GM21786 (cell line): Measurements from ENCODE around the gene JAK3.
A peak's percentile ranks its signal among the peaks of the same experiment; 100 is the strongest.
"Not testable (repeated sequence)": the region's sequence is repeated elsewhere in the genome, so short reads cannot be mapped to it uniquely, and the experiment has no call there.

Experiments
- ATAC-seq: cut with Tn5 transposase; IDR thresholded peaks from one replicate; pipeline ENCODE4 v1.9.1; 2021; ENCODE audit not compliant: unreplicated experiment

Gene JAK3

DNA sequence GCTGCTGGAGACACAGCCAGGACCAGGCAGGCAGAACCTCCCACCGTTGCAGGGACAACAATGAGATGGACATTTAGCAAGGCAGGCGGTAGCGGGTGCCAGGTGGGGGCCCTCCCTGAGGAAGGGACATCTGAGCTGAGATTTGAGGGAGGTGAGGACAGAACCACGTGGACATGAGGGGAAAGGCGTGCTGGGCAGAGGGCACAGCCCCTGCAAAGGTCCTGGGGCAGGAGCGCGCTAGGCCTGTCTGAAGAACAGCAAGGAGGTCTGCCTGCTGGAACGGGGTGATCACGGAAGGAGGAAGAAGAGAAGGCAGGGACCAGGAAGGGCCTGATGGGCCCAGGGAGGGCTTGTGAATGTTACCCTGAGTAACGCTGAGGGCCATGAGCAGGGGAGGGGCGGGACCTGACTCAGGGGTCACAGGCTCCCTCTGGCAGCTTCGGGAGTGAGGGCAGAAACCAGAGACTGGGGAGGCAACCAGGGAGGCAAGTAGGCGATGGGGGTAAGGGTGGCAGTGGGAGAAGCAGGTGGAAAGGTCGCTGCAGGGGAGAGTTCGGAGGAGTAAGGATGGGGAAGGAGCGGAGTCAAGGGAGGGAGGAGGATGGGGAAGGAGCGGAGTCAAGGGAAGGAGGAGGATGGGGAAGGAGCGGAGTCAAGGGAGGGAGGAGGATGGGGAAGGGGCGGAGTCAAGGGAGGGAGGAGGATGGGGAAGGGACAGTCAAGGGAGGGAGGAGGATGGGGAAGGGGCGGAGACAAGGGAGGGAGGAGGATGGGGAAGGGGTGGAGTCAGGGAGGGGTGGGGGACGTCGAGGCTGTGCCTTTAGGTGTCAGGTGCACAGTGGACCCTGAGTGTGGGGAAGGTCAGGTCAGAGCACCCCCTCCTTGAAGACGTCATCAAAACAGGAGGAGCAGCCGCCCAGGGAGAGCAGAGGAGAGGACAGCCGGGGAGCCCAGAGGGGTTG lies 68.5 kb downstream of the JAK3 start:
- ATAC-seq = no peak

DNA sequence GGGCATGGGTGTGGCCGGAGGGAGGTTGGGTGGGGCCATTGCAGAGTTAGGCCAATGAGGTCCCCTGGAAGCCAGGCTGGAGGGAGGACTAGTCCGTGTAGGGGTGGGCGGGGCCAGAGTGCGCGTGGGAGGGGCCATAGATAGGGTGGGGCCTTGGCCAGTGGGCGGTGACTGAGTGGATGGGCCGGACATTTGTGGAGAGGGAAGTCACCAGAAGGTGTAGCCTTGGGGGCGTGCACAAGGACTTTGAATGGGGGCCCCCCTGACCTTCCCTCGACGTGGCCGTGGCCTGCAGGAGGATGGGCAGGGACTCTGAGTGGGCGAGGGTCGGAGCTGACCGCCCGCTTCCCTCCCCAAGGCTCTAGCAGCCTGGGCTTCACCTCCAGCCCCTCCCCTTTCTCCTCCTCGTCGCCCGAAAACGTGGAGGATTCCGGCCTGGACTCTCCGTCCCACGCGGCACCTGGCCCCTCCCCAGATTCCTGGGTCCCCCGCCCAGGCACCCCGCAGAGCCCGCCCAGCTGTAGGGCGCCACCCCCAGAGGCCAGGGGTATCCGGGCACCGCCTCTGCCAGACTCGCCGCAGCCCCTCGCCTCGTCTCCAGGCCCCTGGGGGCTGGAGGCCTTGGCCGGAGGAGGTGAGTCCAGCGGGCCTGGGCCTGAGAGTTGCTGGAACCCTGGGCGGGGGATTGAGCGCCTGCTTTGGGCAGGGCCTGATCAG lies 69.4 kb downstream of the JAK3 start:
- no peak for ATAC-seq

DNA sequence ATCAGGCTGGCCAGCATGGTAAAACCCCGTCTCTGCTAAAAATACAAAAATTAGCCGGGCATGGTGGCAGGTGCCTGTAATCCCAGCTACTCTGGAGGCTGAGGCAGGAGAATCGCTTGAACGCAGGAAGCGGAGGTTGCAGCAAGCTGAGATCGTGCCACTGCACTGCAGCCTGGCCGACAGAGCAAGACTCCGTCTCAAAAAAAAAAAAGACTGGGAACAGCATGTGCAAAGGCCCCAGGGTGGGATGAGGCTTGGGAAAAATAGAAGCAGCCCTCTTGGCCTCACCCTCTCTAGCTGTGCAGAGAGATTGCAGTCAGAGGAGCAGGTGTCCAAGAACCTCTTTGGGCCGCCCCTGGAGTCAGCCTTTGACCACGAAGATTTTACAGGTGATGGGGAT lies 69.9 kb downstream of the JAK3 start:
- ATAC-seq = not testable (repeated sequence)

DNA sequence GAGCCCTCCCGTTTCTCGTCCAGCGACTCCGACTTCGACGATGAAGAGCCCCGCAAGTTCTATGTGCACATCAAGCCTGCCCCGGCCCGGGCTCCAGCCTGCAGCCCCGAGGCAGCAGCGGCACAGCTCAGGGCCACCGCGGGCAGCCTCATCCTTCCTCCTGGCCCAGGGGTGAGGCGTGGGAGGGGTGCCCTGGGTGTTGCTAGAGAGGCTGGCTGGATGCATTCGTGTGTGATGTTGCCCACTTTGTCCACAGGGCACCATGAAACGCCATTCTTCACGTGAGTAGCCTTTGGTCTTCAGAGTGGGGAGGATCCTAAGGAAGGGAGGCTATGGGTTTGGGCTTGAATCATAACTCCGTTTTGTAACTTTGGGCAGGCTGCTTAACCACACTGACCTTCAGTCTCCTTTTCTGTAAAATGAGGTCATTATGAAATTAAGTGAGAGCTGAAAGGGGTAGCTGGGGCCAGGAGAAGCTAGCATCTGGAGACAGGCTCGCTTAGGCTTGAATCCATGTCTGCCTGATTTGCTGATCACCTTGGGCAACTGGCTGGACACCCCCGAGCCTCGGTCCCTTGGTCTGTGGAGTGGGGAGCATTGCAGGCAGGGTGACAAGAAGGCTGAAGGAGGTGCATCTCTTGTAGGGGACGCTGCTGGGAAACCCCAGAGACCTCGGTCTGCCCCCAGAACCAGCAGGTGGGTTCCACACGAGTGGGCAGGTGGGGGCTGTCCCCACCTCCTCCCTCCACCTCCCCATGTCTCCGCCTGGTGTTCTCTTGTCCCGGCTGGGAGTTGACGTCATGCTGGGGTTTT lies 71.6 kb downstream of the JAK3 start:
- peak; percentile 69 for ATAC-seq

DNA sequence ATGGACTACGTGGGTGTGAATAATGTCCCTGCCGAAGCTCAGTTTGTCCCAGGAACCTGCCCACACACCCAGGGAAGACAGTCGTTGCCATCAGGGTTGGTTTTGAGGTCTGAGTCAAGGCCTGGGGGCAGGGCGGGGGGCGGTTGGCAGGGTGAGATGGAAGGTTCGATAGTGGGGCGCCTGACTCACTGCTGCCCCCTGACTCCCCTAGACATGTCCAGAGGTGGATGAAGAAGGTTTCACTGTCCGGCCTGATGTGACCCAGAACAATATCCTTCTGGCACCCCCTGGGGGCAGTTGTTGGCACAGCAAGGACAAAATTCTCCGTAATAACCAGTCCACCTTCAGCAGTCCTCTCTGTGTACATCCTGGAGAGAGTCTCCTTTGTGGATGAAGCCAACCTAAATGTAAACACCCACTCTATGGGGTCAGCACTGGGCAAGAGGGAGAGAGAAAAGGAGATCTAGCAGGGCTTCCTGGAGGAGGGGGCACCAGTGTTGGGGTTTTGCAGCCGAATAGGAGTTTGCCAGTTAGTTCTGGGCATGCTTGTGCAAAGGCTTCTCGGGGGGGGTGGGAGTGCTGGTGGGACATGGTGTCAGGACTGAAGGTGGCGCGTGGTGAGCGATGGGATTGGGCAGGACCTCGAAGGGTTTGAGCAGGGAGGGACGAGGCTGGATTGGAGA lies 72.4 kb downstream of the JAK3 start:
- no peak for ATAC-seq
